CD4-positive, alpha-beta T cell treated with Interleukin-6 at 100 ng/mL for 8 hours (primary cell): ENCODE results near the gene STK39.

ENCODE experiments used
- DNase-seq: peaks from one replicate; pipeline ENCODE4 v3.0.0-alpha.2; 2020; ENCODE audit warnings: mixed read lengths, low spot score

STK39 gene

GRCh38 chr2:167925758-167926157, 321.6 kb downstream of the STK39 start:
- DNase-seq = no peak

- DNase-seq = no peak
These were observed 322.8 kb downstream of the STK39 start for GRCh38 chr2:167924556-167924955.

- DNase-seq = no peak
These were observed 330.6 kb downstream of the STK39 start for GRCh38 chr2:167916756-167917155.

DNA sequence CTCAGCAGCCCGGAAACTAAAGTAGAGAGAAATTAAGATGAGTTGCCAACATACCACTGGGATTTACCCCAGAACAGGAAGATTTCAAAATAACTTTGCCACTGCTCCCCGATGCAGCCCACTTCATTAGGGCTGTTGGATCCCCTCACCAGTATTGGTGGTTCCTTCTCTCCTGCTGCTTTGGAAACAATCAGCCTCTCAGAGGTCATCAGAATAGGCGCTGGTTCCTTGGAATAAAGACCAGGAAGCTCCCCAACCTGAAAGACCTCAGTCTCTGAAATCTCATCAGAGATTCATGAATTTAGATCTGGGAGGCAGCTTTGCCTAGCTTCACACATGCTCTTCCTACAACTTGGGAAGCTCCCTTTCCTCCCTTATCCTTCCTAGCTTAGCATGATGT, 332.4 kb downstream of the STK39 start:
- DNase-seq = no peak

DNA sequence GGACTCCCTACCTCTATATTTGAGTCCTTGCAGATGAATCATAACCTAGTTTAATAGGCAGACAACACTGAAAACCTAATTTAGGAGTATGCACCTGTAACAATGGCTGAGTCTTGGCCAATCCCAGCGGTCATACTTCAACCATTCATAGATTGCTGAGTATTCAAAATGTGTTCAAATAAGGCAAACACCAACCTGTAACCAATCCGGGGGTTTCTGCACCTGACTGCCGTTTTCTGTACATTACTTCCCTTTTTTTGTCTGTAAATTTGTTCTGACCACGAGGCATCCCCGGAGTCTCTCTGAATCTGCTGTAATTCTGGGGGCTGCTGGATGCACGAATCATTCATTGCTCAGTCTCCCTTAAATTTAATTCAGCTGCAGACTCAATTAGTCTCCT, 338.6 kb downstream of the STK39 start:
- no peak for DNase-seq

DNA sequence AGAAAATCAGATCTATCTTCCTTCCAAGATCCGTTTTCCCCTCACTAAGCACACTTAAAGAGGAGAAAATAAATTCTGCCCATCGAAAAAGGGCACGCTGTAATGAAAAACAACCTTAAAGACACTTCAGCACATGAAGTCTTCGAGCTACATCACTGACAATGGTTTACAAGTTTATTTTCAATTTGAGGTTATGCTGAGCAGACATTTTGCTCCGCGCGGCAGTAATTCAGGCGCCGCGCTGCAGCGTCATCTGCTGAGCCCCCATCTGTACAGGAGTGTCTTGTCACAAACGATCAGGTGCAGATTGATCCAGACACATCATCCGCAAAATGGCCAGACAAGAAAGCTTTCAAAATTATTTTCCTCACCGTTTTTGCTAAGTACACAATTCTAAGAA, 341.7 kb downstream of the STK39 start:
- no peak for DNase-seq
